ENCODE measurements around the gene CFAP126.
"Not testable (repeated sequence)": the region's sequence is repeated elsewhere in the genome, so short reads cannot be mapped to it uniquely, and the experiment has no call there.

Gene CFAP126

DNA sequence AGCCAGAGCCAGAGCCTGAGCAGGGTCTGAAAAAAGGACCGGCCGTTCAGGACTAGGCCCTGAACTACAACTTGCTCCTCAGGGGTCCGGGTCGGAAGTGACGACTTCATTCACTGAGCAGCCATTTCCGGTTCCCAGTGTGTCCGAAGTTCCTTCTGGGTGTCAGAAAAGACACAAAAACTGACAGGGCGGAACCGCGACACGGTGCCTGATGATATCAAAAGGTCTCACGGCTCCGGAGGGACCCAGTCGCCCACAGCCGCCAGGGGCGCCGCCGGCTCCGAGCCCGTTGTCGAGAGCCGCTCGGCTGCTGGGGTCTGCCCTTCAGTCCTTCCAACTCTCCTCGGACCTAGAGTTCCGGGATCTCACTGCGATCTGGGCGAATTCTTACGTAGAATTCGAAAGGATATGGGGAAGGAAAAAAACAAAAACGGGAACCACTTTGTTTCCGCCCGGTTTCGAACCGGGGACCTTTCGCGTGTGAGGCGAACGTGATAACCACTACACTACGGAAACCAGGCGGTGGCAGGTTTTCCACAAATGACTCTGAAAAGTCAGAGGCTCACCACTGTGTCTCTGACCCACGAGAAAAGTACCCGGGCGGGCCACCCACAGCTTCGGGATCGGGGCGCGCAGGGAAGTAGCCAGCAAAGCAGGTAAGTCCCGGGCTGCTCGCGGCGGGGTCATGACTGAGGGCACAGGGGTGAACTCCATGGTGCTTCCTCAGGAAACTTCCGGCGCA lies 31.8 kb upstream of the CFAP126 start:
- no peaks in the 10 kb centered on the region for H3K9me3 ChIP-seq (ENCODE audit: control insufficient read depth, insufficient read depth, low read length)
- peaks cover 2% of the 10 kb centered on the region; the same call in 1 of the 2 replicates for H3K27me3 ChIP-seq (ENCODE audit: control insufficient read depth, insufficient read depth, low read length)
- H3K4me1 ChIP-seq (ENCODE audit: control insufficient read depth, insufficient read depth, low read length), result no peaks in the 10 kb centered on the region
- peak overlapping the region; percentile 70 for H3K4me3 ChIP-seq (ENCODE audit: low read length)
- no CpG with 5 or more reads among the region's 53 CpGs for WGBS (ENCODE audit: insufficient coverage, insufficient read length)
- DNase-seq (ENCODE audit: low read depth, low spot score), result no peak
- H3K36me3 ChIP-seq (ENCODE audit: control insufficient read depth, insufficient read depth, low read length), result no peaks in the 10 kb centered on the region
- H3K27ac ChIP-seq (ENCODE audit: low read length), result no peak overlapping the region

DNA sequence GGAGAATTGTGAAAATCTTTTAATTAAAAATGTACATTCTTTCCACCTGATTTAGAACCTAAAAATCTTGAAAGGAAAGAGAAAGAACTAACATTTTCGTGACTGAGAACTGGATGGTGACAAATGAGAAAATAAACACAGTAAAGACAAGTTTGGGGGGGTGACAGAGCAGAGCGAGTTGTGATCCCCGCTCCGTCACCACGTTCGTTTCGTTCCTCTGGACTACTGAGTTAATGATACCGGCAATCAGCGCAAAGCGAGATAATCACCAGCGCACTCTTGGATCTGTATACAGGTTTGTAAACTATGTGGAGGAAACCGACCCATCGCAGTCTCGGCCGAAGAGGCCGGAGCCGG lies 31.2 kb upstream of the CFAP126 start:
- no CpG with 5 or more reads among the region's 17 CpGs for WGBS (ENCODE audit: insufficient coverage, insufficient read length)
- Histone ChIP-seq H3K4me1 (ENCODE audit: control insufficient read depth, insufficient read depth, low read length) (no peaks in the 10 kb centered on the region), H3K27me3 (ENCODE audit: control insufficient read depth, insufficient read depth, low read length) (peaks cover 2% of the 10 kb centered on the region; the same call in 1 of the 2 replicates), H3K27ac (ENCODE audit: low read length) (no peak overlapping the region), H3K36me3 (ENCODE audit: control insufficient read depth, insufficient read depth, low read length) (no peaks in the 10 kb centered on the region), H3K9me3 (ENCODE audit: control insufficient read depth, insufficient read depth, low read length) (no peaks in the 10 kb centered on the region), H3K4me3 (ENCODE audit: low read length) (peak overlapping the region; percentile 70; the same call in 1 of the 2 replicates)
- no peak for DNase-seq (ENCODE audit: low read depth, low spot score)

DNA sequence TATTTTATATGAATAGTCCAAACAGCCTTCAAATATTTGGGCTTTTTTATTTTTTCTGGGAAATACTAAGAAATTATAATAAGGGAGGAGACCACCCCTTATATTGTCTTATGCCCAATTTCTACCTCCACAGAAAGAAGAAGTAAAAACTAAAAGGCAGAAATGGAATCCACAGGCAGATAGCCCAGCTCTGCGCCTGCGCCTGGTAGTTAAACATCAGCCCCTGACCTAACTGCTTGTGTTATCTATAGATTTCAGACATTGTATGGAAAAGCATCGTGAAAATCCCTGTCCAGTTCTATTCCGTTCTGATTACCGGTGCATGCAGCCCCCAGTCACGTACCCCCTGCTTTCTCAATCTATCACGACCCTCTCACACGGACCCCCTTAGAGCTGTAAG lies 29.4 kb upstream of the CFAP126 start:
- not testable (repeated sequence) for H3K4me1 ChIP-seq (ENCODE audit: control insufficient read depth, insufficient read depth, low read length); H3K9me3 ChIP-seq (ENCODE audit: control insufficient read depth, insufficient read depth, low read length); H3K36me3 ChIP-seq (ENCODE audit: control insufficient read depth, insufficient read depth, low read length); H3K4me3 ChIP-seq (ENCODE audit: low read length); DNase-seq (ENCODE audit: low read depth, low spot score); H3K27ac ChIP-seq (ENCODE audit: low read length); H3K27me3 ChIP-seq (ENCODE audit: control insufficient read depth, insufficient read depth, low read length)
- WGBS (ENCODE audit: insufficient coverage, insufficient read length), result no CpG with 5 or more reads among the region's 8 CpGs

DNA sequence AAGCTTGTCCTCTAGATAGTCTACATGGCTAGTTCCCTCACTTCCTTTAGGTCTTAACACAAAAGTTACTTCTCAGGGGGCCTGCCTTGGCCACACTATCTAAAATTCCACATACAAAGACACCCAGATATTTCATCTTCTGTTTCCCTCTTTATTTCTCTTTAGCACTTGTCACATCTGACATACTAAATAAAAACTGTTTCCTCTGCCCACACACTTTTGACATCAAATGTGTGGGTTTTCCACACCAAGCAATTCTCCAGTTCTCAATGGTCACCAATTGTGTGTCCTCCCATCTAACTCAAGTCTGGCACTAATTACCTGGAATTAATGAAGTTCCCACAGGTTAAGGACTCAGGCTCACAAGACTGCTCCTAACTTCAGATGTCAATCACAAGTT lies 25.5 kb upstream of the CFAP126 start:
- H3K36me3 ChIP-seq (ENCODE audit: control insufficient read depth, insufficient read depth, low read length), result no peaks in the 10 kb centered on the region
- H3K4me3 ChIP-seq (ENCODE audit: low read length), result no peak overlapping the region
- no peaks in the 10 kb centered on the region for H3K9me3 ChIP-seq (ENCODE audit: control insufficient read depth, insufficient read depth, low read length)
- no peak for DNase-seq (ENCODE audit: low read depth, low spot score)
- H3K27ac ChIP-seq (ENCODE audit: low read length), result no peak overlapping the region
- no peaks in the 10 kb centered on the region; the same call in 1 of the 2 replicates for H3K4me1 ChIP-seq (ENCODE audit: control insufficient read depth, insufficient read depth, low read length)
- H3K27me3 ChIP-seq (ENCODE audit: control insufficient read depth, insufficient read depth, low read length), result no peaks in the 10 kb centered on the region

DNA sequence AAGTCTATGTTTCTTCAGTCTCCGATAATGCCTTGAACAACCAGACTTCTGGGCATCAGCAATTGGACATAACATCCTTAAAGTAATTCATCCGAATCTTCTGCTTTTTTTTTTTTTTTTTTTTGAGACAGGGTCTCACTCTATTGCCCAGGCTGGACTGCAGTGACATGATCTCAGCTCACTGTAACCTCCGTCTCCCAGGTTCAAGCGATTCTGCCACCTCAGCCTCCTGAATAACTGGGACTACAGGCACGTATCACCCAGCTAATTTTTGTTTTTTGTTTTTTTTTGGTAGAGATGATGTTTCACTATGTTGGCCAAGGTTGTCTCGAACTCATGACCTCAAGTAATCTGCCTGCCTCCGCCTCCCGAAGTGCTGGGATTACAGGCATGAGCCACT lies 23.9 kb upstream of the CFAP126 start:
- DNase-seq (ENCODE audit: low read depth, low spot score), result no peak
- Histone ChIP-seq H3K9me3 (ENCODE audit: control insufficient read depth, insufficient read depth, low read length) (no peaks in the 10 kb centered on the region), H3K36me3 (ENCODE audit: control insufficient read depth, insufficient read depth, low read length) (no peaks in the 10 kb centered on the region), H3K4me3 (ENCODE audit: low read length) (no peak overlapping the region), H3K4me1 (ENCODE audit: control insufficient read depth, insufficient read depth, low read length) (no peaks in the 10 kb centered on the region; the same call in 1 of the 2 replicates), H3K27me3 (ENCODE audit: control insufficient read depth, insufficient read depth, low read length) (no peaks in the 10 kb centered on the region), H3K27ac (ENCODE audit: low read length) (no peak overlapping the region)
- no CpG with 5 or more reads among the region's 8 CpGs for WGBS (ENCODE audit: insufficient coverage, insufficient read length)

DNA sequence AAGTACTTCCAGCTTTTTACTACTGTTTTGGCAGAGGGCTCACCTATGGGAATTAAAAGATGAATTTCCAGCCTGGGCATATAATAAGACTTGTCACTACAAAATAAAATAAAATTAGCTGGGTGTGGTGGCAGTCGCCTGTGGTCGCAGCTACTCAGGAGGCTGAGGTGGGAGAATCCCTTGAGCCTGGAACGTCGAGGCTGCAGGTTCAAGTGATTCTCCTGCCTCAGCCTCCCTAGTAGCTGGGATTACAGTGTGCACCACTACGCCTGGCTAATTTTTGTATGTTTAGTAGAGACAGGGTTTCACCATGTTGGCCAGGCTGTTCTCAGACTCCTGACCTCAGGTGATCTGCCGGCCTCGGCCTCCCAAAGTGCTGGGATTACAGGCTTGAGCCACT lies 23.5 kb upstream of the CFAP126 start:
- DNase-seq (ENCODE audit: low read depth, low spot score); H3K4me3 ChIP-seq (ENCODE audit: low read length); H3K36me3 ChIP-seq (ENCODE audit: control insufficient read depth, insufficient read depth, low read length); H3K9me3 ChIP-seq (ENCODE audit: control insufficient read depth, insufficient read depth, low read length); H3K27me3 ChIP-seq (ENCODE audit: control insufficient read depth, insufficient read depth, low read length); H3K4me1 ChIP-seq (ENCODE audit: control insufficient read depth, insufficient read depth, low read length); H3K27ac ChIP-seq (ENCODE audit: low read length): not testable (repeated sequence)
- WGBS (ENCODE audit: insufficient coverage, insufficient read length), result no CpG with 5 or more reads among the region's 7 CpGs

DNA sequence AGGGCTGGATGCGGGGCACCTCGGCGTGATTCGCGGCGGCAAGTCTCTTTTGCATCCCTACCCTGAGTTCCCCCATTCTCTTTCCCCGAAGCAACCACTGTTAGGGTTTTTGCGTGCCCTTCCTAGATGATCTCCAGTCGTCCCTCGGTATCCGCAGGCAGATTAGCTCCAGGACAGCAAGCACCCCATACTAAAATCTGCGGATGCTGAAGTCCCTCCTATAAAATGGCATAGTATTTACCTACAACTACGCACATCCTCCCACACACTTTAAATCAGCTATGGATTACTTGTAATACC lies 22.8 kb upstream of the CFAP126 start:
- Histone ChIP-seq H3K4me1 (ENCODE audit: control insufficient read depth, insufficient read depth, low read length) (no peaks in the 10 kb centered on the region; the same call in 1 of the 2 replicates), H3K36me3 (ENCODE audit: control insufficient read depth, insufficient read depth, low read length) (no peaks in the 10 kb centered on the region), H3K4me3 (ENCODE audit: low read length) (peak overlapping the region; percentile 73), H3K27me3 (ENCODE audit: control insufficient read depth, insufficient read depth, low read length) (no peaks in the 10 kb centered on the region), H3K27ac (ENCODE audit: low read length) (no peak overlapping the region), H3K9me3 (ENCODE audit: control insufficient read depth, insufficient read depth, low read length) (no peaks in the 10 kb centered on the region)
- no peak for DNase-seq (ENCODE audit: low read depth, low spot score)
- WGBS (ENCODE audit: insufficient coverage, insufficient read length), result no CpG with 5 or more reads among the region's 13 CpGs

DNA sequence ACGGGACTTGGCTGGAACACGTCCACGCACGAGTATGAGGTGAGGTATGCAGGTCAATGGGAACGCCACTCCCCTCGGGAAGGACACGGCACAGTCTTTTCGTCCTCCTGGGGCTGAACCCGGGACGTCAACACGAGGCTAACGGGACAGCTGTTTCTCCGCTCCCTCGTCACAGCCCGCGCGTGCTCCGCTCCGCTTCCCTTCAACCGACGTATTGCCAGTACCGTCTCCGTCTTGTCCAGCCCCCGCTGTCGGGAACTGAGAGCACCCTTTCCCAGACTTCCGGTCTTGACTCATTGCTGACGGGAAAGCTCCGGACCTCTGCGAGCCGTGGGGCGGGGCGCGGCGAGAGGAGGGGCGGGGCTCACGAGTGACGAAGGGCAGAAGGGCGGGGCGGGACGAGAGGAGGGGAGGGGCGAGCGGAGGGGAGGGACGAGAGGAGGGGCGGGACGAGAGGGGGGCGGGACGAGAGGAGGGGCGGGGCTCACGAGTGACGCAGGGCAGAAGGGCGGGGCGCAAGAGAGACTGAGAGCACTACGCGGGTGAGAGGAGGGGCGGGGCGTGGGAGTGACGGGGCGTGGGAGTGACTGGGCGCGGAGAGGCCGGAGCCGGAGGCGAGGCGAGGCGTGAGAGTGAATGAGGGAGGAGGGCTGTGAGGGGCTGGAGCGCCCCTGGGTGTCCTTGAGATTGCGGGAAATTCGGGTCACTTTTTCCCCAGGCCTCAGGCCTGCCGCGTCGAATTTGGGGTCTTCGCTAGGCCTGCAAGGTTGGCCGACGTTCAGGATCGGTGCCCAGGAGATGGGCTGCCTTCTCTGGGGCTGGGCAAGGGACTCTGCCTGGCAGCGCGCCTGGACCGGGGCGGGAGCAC lies 22.2 kb upstream of the CFAP126 start:
- Histone ChIP-seq H3K4me1 (ENCODE audit: control insufficient read depth, insufficient read depth, low read length) (no peaks in the 10 kb centered on the region; the same call in 1 of the 2 replicates), H3K27ac (ENCODE audit: low read length) (no peak overlapping the region), H3K9me3 (ENCODE audit: control insufficient read depth, insufficient read depth, low read length) (no peaks in the 10 kb centered on the region), H3K36me3 (ENCODE audit: control insufficient read depth, insufficient read depth, low read length) (no peaks in the 10 kb centered on the region), H3K27me3 (ENCODE audit: control insufficient read depth, insufficient read depth, low read length) (no peaks in the 10 kb centered on the region), H3K4me3 (ENCODE audit: low read length) (peak overlapping the region; percentile 73)
- DNase-seq (ENCODE audit: low read depth, low spot score), result no peak
- no CpG with 5 or more reads among the region's 79 CpGs for WGBS (ENCODE audit: insufficient coverage, insufficient read length)

DNA sequence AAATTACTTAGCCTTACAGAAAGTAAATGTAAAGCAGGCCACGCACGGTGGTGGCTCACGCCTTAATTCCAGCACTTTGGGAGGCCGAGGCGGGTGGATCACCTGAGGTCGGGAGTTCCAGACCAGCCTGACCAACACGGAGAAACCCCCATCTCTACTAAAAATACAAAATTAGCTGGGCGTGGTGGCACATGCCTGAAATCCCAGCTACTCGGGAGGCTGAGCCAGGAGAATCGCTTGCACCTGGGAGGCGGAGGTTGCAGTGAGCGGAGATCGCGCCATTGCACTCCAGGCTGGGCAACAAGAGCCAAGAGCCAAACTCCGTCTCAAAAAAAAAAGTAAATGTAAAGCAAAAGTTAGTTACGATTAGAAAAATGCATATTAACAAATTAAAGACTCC lies 21.5 kb upstream of the CFAP126 start:
- H3K4me3 ChIP-seq (ENCODE audit: low read length); H3K4me1 ChIP-seq (ENCODE audit: control insufficient read depth, insufficient read depth, low read length); DNase-seq (ENCODE audit: low read depth, low spot score); H3K9me3 ChIP-seq (ENCODE audit: control insufficient read depth, insufficient read depth, low read length); H3K27me3 ChIP-seq (ENCODE audit: control insufficient read depth, insufficient read depth, low read length); H3K36me3 ChIP-seq (ENCODE audit: control insufficient read depth, insufficient read depth, low read length); H3K27ac ChIP-seq (ENCODE audit: low read length): not testable (repeated sequence)
- no CpG with 5 or more reads among the region's 16 CpGs for WGBS (ENCODE audit: insufficient coverage, insufficient read length)

DNA sequence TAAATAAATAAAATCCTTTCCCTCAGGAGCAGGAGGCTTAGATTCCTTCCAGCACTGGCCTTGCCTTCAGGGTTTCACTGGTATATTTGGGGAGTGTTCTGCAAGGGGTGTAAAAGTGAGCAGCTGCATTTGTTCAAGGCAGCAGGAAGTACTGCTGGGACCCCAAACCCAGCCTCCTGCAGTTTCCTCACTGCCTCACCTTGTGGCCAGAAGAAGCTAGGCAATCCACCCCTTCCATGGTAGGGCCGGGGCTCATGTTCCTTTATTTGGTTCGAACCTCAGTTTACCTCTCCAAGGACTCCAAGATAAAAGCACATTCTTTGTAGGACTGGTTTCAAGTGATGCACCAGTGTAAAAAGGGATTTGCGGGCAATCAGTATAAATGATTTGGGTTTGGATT lies 21.0 kb upstream of the CFAP126 start:
- DNase-seq (ENCODE audit: low read depth, low spot score), result no peak
- Histone ChIP-seq H3K36me3 (ENCODE audit: control insufficient read depth, insufficient read depth, low read length) (no peaks in the 10 kb centered on the region), H3K4me3 (ENCODE audit: low read length) (no peak overlapping the region), H3K4me1 (ENCODE audit: control insufficient read depth, insufficient read depth, low read length) (no peaks in the 10 kb centered on the region; the same call in 1 of the 2 replicates), H3K9me3 (ENCODE audit: control insufficient read depth, insufficient read depth, low read length) (no peaks in the 10 kb centered on the region), H3K27ac (ENCODE audit: low read length) (no peak overlapping the region), H3K27me3 (ENCODE audit: control insufficient read depth, insufficient read depth, low read length) (no peaks in the 10 kb centered on the region)
- WGBS (ENCODE audit: insufficient coverage, insufficient read length), result no CpG with 5 or more reads among the region's 3 CpGs

All from iPS DF 6.9 (cell line).